Heart left ventricle (tissue), 13 donors: ENCODE data around the gene CASP9.

Experiments used
- CTCF ChIP-seq, 12 donors: fragments of 200-600 bp; sonication (generic) in 4 of 12; IDR thresholded peaks; one replicate each; pipeline versions ENCODE4 v1.5.0 to v1.8.0; 2018 to 2022; ENCODE audit warnings: antibody characterized with exemption in 12 of 12, mild to moderate bottlenecking in 5 of 12
- POLR2A ChIP-seq, 2 donors: fragments of 450-650 bp; IDR thresholded peaks; one replicate each; pipeline ENCODE4 v1.6.1; 2017; ENCODE audit warnings: antibody characterized with exemption in 2 of 2, mild to moderate bottlenecking in 2 of 2, moderate library complexity in 2 of 2
- donor health status: ischemic (EF 13 %, LVEDD 7.1; RV severe dilation, severe dysfunction).
- donor health status: DM: no; HTN: yes; CAD: no.
- donor health status: DM: no; HTN: no; CAD: no.
- donor health status: ischemic (EF 25% LVEDD 6.9; RV normal size, moderate dysfunction).
- donor health status: ischemic (EF 25% LVEDD 5.7; RV mildly dilated, moderate dysfunction).
- donor health status: ischemic (EF 35%, LVEDD 5.7; RV mildly dilated, moderate dysfunction).
- donor health status: nonischemic (EF 11% LVEDD 7.7; RV severe dilation, severe dysfunction).
- donor health status: DM: yes; HTN: yes; CAD: no.
- donor health status: PGD.
- donor health status: ischemic (EF 29% LVEDD 5.4; RV normal size, mild dysfunction).
- donor health status: nonischemic (EF 23%, LVEDD 6.1; RV moderate dilation, normal function).

- TF ChIP-seq CTCF (IDR thresholded peaks at IDR 0.05) (no peak), POLR2A (IDR thresholded peaks at IDR 0.05) (no peak)
These were observed 15.1 kb downstream of the CASP9 start for GRCh38 chr1:15508700-15509487.
